ENCODE measurements around the gene OTOG.

OTOG gene

GRCh38 chr11:17552041-17552355, 4.9 kb downstream of the OTOG start:
- H3K27ac ChIP-seq (ENCODE audit: low read length): no peak overlapping the region
- no peaks in the 10 kb centered on the region for H3F3A ChIP-seq (ENCODE audit: insufficient read depth, low read length)
- DNase-seq: no peak
- no peaks in the 10 kb centered on the region for H3K4me1 ChIP-seq (ENCODE audit: low read length)
- no peaks in the 10 kb centered on the region for H3K36me3 ChIP-seq (replicated peaks; ENCODE audit: insufficient read depth, low read length)
- no peak overlapping the region for H3K4me2 ChIP-seq (ENCODE audit: low read depth, low read length)
- no peak overlapping the region for H3K4me3 ChIP-seq (ENCODE audit: low read length)
- no peak overlapping the region for H2AFZ ChIP-seq (ENCODE audit: low read length)
- H3K9me2 ChIP-seq (replicated peaks; ENCODE audit: insufficient read depth, low read length): no peaks in the 10 kb centered on the region
- no peak for TF ChIP-seq EZH2 (optimal IDR thresholded peaks at IDR 0.05; ENCODE audit: low read depth, low read length)
- TF ChIP-seq CTCF (IDR thresholded peaks at IDR 0.05; ENCODE audit: low read length): no peak
- no peak for TF ChIP-seq EZH2phosphoT487 (IDR thresholded peaks at IDR 0.05; ENCODE audit: low read length)
- no peaks in the 10 kb centered on the region for H3K9me3 ChIP-seq (replicated peaks; ENCODE audit: insufficient read depth, low read length)
- H3K9ac ChIP-seq (ENCODE audit: low read length): no peak overlapping the region
- H3K27me3 ChIP-seq (replicated peaks; ENCODE audit: insufficient read depth, low read length): peaks cover 6% of the 10 kb centered on the region
- no peaks in the 10 kb centered on the region for H3K79me2 ChIP-seq (ENCODE audit: low read length)
- no peaks in the 10 kb centered on the region for H4K20me1 ChIP-seq (ENCODE audit: insufficient read depth, low read length)

- no peaks in the 10 kb centered on the region for H3K36me3 ChIP-seq (replicated peaks; ENCODE audit: insufficient read depth, low read length)
- H3K27ac ChIP-seq (ENCODE audit: low read length): no peak overlapping the region
- no peak for DNase-seq
- no peak overlapping the region for H2AFZ ChIP-seq (ENCODE audit: low read length)
- H3K27me3 ChIP-seq (replicated peaks; ENCODE audit: insufficient read depth, low read length): peaks cover 4% of the 10 kb centered on the region; the same call in 1 of the 2 replicates
- H4K20me1 ChIP-seq (ENCODE audit: insufficient read depth, low read length): no peaks in the 10 kb centered on the region
- no peak overlapping the region for H3K4me3 ChIP-seq (ENCODE audit: low read length)
- H3K9ac ChIP-seq (ENCODE audit: low read length): no peak overlapping the region
- no peak overlapping the region for H3K4me2 ChIP-seq (ENCODE audit: low read depth, low read length)
- TF ChIP-seq CTCF (IDR thresholded peaks at IDR 0.05; ENCODE audit: low read length) (no peak), EZH2 (optimal IDR thresholded peaks at IDR 0.05; ENCODE audit: low read depth, low read length) (no peak), EZH2phosphoT487 (IDR thresholded peaks at IDR 0.05; ENCODE audit: low read length) (no peak)
- H3K79me2 ChIP-seq (ENCODE audit: low read length): no peaks in the 10 kb centered on the region
- no peaks in the 10 kb centered on the region for H3K9me3 ChIP-seq (replicated peaks; ENCODE audit: insufficient read depth, low read length)
- no peaks in the 10 kb centered on the region for H3F3A ChIP-seq (ENCODE audit: insufficient read depth, low read length)
- no peaks in the 10 kb centered on the region for H3K4me1 ChIP-seq (ENCODE audit: low read length)
- H3K9me2 ChIP-seq (replicated peaks; ENCODE audit: insufficient read depth, low read length): no peaks in the 10 kb centered on the region
These were observed 5.6 kb downstream of the OTOG start for GRCh38 chr11:17552392-17553248.

GRCh38 chr11:17553249-17553546, 6.1 kb downstream of the OTOG start:
- TF ChIP-seq EZH2 (optimal IDR thresholded peaks at IDR 0.05; ENCODE audit: low read depth, low read length): no peak
- no peak for TF ChIP-seq CTCF (IDR thresholded peaks at IDR 0.05; ENCODE audit: low read length)
- no peak for TF ChIP-seq EZH2phosphoT487 (IDR thresholded peaks at IDR 0.05; ENCODE audit: low read length)
- no peak for DNase-seq
- no peaks in the 10 kb centered on the region for H3K27me3 ChIP-seq (replicated peaks; ENCODE audit: insufficient read depth, low read length)

More at GRCh38 chr11:17553249-17553546, 6.1 kb downstream of the OTOG start:
- Histone ChIP-seq H3K4me1 (ENCODE audit: low read length) (no peaks in the 10 kb centered on the region), H2AFZ (ENCODE audit: low read length) (no peak overlapping the region), H4K20me1 (ENCODE audit: insufficient read depth, low read length) (no peaks in the 10 kb centered on the region), H3K4me2 (ENCODE audit: low read depth, low read length) (no peak overlapping the region), H3K4me3 (ENCODE audit: low read length) (no peak overlapping the region), H3K79me2 (ENCODE audit: low read length) (no peaks in the 10 kb centered on the region), H3K9ac (ENCODE audit: low read length) (no peak overlapping the region), H3K27ac (ENCODE audit: low read length) (no peak overlapping the region), H3K36me3 (replicated peaks; ENCODE audit: insufficient read depth, low read length) (no peaks in the 10 kb centered on the region), H3K9me2 (replicated peaks; ENCODE audit: insufficient read depth, low read length) (no peaks in the 10 kb centered on the region), H3K9me3 (replicated peaks; ENCODE audit: insufficient read depth, low read length) (no peaks in the 10 kb centered on the region), H3F3A (ENCODE audit: insufficient read depth, low read length) (no peaks in the 10 kb centered on the region)
